Neural crest cell (in vitro differentiated cells): ENCODE data around the gene TNF. TPM values are rescaled to one million over a fixed set of nuclear protein-coding genes. Genes with fewer than 3 reads are reported as not detected.

ENCODE experiments used
- DNase-seq: peaks from one replicate; pipeline ENCODE4 v3.0.0; 2021; ENCODE audit warnings: low read depth, mixed read lengths, low spot score
- H3K27ac Mint-ChIP-seq: one replicate; pipeline ENCODE4 v1.8.0; 2021; ENCODE audit warnings: mild to moderate bottlenecking, mixed read lengths; ENCODE audit not compliant: unreplicated experiment
- H3K27me3 Mint-ChIP-seq: 2 replicates; pipeline ENCODE4 v1.8.0; 2021; ENCODE audit warnings: low read depth, mild to moderate bottlenecking, mixed read lengths
- H3K36me3 Mint-ChIP-seq: 2 replicates; pipeline ENCODE4 v1.8.0; 2021; ENCODE audit warnings: low read depth, mild to moderate bottlenecking, mixed read lengths
- H3K4me1 Mint-ChIP-seq: 2 replicates; pipeline ENCODE4 v1.8.0; 2021; ENCODE audit warnings: mixed read lengths
- H3K4me3 Mint-ChIP-seq: one replicate; pipeline ENCODE4 v1.8.0; 2021; ENCODE audit warnings: mild to moderate bottlenecking, mixed read lengths
- H3K9me3 Mint-ChIP-seq: 2 replicates; pipeline ENCODE4 v1.8.0; 2021; ENCODE audit warnings: mixed read lengths
- CTCF ChIP-seq: fragments of 200-600 bp; sonication (generic); conservative IDR thresholded peaks from 2 replicates; pipeline ENCODE4 v1.5.0; 2021; ENCODE audit warnings: antibody characterized with exemption, mild to moderate bottlenecking
- total RNA-seq: library from RNA; stranded (reverse); gene quantifications from 2 replicates; pipeline ENCODE4 v1.2.1, GENCODE V29; 2021

The TNF gene
- total RNA-seq, 1 donor from 2014 or later, result not detected

GRCh38 chr6:31576897-31577578, 1.7 kb downstream of the TNF start:
- TF ChIP-seq CTCF, result no peak
- no peaks in the 10 kb centered on the region for H3K9me3 Mint-ChIP-seq
- H3K4me3 Mint-ChIP-seq, result no peak overlapping the region
- H3K36me3 Mint-ChIP-seq, result no peaks in the 10 kb centered on the region
- H3K4me1 Mint-ChIP-seq, result peaks cover 16% of the 10 kb centered on the region
- DNase-seq, result no peak
- H3K27me3 Mint-ChIP-seq, result peaks cover 18% of the 10 kb centered on the region
- peak overlapping the region; percentile 35 for H3K27ac Mint-ChIP-seq

GRCh38 chr6:31577579-31577966, 2.2 kb downstream of the TNF start:
- Mint-ChIP-seq H3K27me3 (peaks cover 18% of the 10 kb centered on the region), H3K9me3 (no peaks in the 10 kb centered on the region), H3K36me3 (no peaks in the 10 kb centered on the region), H3K4me1 (peaks cover 16% of the 10 kb centered on the region), H3K27ac (no peak overlapping the region), H3K4me3 (no peak overlapping the region)
- DNase-seq, result no peak
- TF ChIP-seq CTCF, result no peak

DNA sequence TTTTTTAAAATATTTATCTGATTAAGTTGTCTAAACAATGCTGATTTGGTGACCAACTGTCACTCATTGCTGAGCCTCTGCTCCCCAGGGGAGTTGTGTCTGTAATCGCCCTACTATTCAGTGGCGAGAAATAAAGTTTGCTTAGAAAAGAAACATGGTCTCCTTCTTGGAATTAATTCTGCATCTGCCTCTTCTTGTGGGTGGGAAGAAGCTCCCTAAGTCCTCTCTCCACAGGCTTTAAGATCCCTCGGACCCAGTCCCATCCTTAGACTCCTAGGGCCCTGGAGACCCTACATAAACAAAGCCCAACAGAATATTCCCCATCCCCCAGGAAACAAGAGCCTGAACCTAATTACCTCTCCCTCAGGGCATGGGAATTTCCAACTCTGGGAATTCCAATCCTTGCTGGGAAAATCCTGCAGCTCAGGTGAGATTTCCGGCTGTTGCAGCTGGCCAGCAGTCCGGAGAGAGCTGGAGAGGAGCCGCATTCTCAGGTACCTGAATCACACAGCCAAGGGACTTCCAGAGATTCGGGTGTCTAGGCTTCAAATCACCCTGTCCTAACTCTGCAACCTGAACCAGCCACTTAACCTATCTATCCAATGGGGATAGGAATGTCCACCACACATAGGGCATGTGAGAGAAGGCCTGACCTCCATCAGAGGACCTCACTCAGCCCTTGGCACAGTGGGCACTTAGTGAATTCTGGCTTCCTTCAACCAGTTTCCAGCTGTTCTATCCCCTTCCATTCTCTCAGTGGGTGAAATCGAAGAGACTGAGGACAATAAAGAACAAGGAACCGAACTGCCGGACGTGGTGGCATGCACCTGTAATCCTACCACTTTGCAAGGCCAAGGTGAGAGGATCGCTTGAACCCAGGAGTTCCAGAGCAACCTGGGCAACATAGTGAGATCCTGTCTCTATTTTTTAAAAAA, 3.1 kb downstream of the TNF start:
- TF ChIP-seq CTCF, result no peak
- Mint-ChIP-seq H3K27me3 (peaks cover 15% of the 10 kb centered on the region), H3K9me3 (no peaks in the 10 kb centered on the region), H3K4me3 (no peak overlapping the region), H3K36me3 (no peaks in the 10 kb centered on the region), H3K4me1 (peaks cover 16% of the 10 kb centered on the region), H3K27ac (no peak overlapping the region)
- DNase-seq, result no peak

DNA sequence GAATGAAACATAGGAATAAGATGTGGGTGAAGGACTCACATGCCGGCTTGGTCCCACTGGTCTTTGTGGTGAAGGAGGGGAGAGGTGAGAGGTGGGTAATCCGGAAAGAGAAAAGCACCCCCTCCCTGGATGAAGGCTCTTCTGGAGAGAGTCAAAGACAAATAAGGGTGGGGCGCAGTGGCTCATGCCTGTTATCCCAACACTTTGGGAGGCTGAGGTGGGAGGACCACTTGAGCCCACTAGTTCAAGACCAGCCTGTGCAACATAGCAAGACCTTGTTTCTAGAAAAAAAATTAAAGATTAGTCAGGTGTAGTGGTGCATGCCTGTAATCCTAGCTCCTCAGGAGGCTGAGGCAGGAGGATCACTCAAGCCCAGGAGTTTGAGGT, 3.7 kb downstream of the TNF start:
- H3K36me3 Mint-ChIP-seq, result no peaks in the 10 kb centered on the region
- H3K27me3 Mint-ChIP-seq, result peaks cover 15% of the 10 kb centered on the region
- H3K4me1 Mint-ChIP-seq, result peaks cover 16% of the 10 kb centered on the region
- no peak for DNase-seq
- H3K9me3 Mint-ChIP-seq, result no peaks in the 10 kb centered on the region
- H3K4me3 Mint-ChIP-seq, result no peak overlapping the region
- TF ChIP-seq CTCF, result no peak
- no peak overlapping the region for H3K27ac Mint-ChIP-seq

GRCh38 chr6:31579546-31580437, 4.4 kb downstream of the TNF start:
- no peak for TF ChIP-seq CTCF
- Mint-ChIP-seq H3K36me3 (no peaks in the 10 kb centered on the region), H3K9me3 (no peaks in the 10 kb centered on the region), H3K27ac (no peak overlapping the region), H3K4me1 (peaks cover 16% of the 10 kb centered on the region), H3K27me3 (peaks cover 15% of the 10 kb centered on the region), H3K4me3 (peak overlapping the region; percentile 66)
- DNase-seq, result no peak
